GM19023 (cell line): ENCODE measurements around the gene FAM76A.
"Not testable (repeated sequence)": the region's sequence is repeated elsewhere in the genome, so short reads cannot be mapped to it uniquely, and the experiment has no call there.

Experiments
- ATAC-seq: cut with Tn5 transposase; IDR thresholded peaks from one replicate; pipeline ENCODE4 v1.9.1; 2021; ENCODE audit warnings: mild to moderate bottlenecking, moderate library complexity; ENCODE audit not compliant: unreplicated experiment

Gene FAM76A

DNA sequence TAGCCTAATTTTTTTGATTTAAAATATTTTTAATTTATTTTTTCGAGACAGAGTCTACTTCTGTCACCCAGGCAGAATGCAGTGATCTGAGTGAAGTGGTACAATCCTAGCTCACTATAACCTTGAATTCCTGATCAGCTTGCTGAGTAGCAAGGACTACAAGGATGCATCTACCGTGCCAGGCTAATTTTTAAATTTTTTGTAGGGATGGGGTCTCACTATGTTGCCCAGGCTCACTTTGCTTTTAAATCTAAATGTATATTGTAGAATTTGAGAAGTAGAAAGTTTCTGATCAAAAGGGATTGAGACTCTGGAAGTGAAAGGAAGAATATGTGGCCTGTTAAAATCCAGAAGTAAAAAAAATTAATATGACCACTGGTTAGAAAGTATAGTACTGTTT, 48.9 kb downstream of the FAM76A start:
- ATAC-seq, result no peak

DNA sequence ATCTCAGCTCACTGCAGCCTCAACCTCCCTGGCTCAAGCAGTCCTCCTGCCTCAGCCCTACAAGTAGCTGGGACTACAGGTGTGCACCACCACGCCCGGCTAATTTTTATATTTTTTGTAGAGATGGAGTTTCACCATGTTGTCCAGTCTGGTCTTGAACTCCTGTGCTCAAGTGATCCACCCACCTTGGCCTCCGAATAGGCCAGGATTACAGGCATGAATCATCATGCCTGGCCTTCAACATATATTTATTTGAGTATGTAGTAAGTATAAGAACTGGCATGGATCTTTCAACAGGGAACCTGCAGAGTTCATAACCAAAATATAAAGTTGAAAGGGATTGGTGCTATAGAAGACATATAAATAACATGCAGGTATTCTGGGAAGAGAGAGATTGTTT, 49.6 kb downstream of the FAM76A start:
- not testable (repeated sequence) for ATAC-seq

DNA sequence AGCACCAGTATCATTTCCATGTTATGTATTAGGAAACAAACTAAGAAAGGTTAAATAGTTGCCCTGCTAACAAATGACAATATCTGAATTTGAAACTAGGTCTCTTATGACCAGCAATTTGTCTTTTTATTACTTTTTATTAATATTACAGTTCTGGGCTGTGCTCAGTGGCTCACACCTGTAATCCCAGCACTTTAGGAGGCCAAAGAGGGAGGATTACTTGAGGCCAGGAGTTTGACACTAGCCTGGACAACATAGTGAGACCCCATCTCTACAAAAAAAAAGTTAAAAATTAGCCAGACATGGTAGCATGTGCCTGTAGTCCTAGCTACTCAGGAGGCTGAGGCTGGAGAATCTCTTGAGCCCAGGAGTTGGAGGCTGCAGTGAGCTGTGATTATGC, 50.5 kb downstream of the FAM76A start:
- not testable (repeated sequence) for ATAC-seq

DNA sequence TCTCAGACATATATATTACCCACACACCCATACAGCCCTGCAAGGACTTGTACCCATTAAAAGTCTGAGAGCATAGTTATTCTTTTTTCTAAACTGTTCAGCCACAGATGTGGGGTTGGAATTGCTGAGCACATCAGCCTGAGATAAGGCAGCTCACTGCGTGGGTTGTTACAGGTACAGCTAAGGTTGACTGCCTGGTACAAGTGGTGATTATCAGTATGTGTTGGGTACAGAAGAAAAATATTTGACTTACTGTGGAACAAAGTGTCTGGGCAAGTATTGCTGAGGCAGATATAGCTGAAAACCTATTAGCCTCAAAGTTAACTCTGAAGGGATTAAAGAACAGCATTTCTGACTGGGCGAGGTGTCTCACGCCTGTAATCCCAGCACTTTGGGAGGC, 52.3 kb downstream of the FAM76A start:
- no peak for ATAC-seq

DNA sequence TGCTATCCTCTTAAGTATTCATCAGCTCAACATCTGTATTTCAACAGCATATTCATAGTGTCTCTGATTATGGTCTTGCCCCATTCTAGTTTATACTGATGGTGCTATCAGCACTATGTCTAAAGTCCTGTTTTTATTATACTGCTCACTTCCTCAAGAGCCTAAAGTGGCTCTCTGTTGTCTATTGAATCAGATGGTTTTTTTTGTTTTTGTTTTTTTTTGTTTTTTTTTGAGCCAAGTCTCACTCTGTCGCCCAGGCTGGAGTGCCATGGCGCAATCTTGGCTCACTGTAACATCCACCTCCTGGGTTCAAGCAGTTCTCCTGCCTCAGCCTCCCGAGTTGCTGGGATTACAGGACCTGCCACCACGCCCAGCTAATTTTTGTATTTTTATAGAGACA, 53.4 kb downstream of the FAM76A start:
- ATAC-seq, result no peak

DNA sequence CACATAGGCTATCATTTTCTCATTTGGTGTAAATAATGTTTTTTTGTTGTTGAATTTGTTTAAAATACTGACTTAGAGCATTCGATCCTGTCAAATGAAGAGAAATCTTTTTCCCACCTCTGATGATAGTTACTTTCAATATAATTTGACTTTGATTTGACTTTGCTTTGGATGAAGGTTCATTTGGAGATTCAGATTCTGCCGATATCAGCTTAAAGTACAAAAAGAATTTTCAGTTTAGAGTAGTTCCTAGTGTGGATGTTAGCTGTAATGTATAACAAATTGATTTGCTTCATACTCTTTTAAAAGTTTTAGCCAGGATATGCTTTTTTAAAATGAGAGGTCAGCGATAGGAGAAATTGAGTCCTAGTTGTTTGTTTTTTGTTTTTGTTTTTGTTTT, 57.2 kb downstream of the FAM76A start:
- no peak for ATAC-seq

DNA sequence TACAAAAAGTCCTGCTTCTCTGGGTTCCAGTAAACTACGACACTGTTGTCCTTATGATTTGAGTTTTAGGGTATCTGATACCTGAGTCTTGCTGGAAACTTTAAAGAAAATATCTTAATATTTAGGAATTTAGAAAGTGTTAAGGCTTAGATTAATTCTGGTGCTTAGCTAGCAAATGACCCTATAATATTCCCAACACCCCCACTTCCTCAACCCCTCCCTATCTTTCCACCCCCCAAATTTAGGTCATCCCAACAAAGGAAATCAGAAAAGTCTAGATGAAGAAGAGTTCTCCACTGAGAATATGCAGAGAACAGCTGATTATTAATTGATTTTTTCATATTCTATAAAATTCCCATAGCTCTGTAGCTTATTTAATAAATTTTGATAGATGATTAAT, 58.9 kb downstream of the FAM76A start:
- ATAC-seq, result no peak

DNA sequence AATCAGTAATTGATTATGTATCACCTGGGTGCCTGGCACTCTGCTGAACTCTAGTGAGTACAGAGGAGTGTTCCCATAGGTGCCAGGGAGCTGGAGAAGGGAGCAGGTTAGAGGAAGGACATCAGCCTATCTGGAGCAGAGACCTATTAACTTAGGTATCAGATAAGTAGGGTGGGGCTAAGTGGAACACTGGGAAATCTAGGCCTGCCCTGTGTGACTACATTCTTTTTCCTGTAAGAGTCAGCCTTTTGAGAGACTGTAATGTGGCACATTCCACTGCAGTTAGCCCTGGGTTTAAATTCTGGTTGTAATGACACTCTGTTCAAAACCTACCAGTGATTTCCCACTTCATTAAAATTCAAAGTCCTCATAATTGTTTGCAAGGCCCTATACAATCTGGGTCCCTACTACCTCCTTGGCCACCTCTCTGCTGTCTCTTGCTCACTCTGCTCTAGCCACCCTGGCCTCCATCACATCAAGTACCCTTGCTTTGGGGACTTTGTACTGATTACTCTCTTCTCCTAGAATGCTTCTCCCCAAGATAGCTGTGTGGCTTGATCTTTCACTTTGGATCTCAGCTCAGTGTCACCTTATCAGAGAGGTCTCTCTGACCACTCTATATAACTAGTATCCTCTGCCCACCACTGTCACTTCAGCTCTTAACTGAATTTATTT, 60.2 kb downstream of the FAM76A start:
- ATAC-seq, result no peak

DNA sequence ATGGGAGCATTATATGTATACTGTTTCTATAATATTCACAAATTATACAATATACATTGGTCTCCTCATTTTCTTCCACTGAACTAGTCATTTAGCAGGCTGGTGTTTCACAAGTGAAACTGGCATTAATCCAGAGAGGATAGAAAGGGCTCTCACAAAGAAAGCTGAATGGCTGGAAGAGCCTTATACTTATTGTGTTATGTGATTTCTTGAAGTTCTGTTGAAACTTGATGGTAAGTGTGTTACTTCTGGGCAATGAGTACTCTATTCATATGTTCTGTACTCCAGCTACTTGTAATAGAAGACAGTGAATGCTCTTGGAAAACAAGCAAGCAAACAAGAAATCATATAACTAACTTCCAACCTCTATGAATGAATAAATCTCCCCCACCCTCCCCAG, 62.1 kb downstream of the FAM76A start:
- ATAC-seq, result no peak

DNA sequence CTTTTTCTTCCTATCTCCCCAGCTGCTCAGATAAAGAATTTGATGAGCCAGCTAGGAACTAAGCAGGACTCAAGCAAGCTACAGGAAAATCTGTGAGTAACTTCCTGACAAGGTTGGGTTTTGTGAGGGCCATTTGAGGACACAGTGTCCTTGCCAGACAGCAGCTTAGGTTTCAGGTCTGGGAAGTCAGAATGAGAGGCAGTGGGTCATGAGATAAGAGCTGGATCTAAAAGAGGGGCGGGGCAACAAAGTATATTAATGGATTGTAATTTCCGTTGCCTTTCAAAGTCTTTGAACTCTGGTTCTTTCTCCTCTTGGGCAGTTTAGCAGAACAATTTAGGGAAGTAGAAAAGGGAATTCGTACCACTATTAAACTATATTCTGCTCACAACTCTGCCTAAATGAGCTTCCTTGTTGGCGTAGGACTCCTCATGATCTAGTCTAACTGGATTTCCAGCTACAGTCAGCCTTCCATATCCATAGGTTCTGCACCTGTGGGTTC, 63.8 kb downstream of the FAM76A start:
- no peak for ATAC-seq

DNA sequence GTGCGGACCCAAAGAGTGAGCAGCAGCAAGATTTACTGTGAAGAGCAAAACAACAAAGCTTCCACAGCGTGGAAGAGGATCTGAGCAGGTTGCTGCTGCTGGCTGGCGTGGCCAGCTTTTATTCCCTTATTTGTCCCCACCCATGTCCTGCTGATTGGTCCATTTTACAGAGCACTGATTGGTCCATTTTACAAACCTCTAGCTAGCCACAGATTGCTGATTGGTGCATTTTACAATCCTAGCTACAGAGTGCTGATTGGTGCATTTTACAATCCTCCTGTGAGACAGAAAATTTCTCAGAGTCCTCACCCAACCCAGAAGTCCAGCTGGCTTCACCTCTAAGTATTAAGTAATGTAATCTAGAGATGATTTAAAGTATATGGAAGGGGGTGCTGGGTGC, 64.5 kb downstream of the FAM76A start:
- ATAC-seq, result not testable (repeated sequence)

DNA sequence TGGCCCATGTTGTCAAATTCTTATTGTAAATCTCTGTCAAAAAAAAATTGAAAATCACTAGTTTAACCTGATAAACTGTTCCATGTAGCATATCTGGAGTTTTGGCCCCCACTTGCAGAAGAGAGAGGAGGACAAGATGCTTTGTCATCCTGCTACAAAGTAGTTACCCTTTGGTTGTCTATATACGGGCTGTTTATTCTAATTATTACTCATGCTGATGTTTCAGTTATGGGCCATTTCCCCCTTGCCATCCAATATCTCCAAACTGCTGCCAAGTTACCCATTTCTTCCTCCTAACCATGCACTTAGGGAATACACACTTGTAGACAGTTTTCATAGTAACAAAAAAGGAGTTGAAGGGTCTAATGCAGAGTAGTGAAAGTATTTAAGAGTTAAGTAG, 69.8 kb downstream of the FAM76A start:
- ATAC-seq, result no peak

DNA sequence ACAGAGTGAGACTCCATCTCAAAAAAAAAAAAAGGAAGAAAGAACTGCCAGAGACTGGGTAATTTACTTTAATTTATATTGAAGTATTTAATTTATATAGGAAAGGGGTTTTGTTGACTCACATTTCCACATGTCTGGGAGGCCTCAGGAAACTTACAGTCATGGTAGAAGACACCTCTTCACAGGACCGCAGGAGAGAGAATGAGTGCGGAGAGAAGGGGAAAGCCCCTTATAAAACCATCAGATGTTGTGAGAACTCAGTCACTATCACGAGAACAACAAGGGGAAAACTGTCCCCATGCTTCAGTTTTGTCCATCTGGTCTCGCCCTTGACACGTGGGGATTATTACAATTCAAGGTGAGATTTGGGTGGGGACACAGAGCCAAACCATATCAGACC, 79.0 kb downstream of the FAM76A start:
- no peak for ATAC-seq

DNA sequence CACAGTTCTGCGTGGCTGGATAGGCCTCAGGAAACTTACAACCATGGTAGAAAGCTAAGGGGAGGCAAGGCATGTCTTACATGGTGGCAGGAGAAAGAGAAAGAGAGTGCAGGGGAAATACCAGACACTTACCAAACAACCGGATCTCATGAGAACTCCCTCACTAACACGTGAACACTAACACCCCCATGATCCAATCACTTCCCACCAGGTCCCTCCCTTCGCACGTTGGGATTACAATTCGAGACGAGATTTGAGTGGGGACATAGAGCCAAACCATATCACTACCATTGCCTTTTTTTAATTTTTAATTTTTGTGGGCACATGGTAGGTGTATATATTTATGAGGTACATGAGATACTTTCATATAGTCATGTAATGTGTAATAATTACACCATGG, 81.0 kb downstream of the FAM76A start:
- ATAC-seq, result no peak

DNA sequence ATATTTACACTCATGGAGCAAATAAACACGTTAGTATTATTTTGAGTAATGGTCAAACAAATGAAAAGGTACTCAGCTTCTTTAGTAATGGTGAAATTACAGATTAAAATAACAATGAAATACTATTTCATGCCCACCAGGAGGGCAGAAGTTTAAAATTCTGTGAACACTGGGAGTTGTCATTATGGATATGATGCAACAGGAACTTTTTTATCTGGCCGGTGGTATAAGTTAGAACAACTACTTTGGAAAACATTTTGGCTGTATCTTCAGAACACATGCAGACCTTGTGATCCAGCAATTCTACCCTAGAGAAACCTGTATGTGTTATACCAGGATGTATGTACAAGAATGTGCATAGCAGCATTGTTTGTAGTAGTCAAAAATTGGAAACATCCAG, 81.6 kb downstream of the FAM76A start:
- ATAC-seq, result no peak

DNA sequence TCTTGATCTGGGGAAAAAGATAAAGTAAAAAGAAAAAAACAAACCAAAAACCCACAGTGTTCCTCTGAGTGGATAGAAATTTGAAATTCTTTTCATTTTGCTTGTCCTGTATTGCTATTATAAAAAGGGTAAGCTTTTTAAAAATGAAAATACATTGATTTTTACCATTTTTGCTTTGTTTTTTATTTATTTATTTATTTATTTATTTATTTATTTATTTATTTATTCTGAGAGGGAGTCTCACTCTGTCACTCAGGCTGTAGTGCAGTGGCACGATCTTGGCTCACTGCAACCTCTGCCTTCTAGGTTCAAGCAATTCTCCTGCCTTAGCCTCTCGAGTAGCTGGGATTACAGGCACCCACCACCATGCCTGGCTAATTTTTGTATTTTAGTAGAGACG, 82.4 kb downstream of the FAM76A start:
- ATAC-seq, result not testable (repeated sequence)

DNA sequence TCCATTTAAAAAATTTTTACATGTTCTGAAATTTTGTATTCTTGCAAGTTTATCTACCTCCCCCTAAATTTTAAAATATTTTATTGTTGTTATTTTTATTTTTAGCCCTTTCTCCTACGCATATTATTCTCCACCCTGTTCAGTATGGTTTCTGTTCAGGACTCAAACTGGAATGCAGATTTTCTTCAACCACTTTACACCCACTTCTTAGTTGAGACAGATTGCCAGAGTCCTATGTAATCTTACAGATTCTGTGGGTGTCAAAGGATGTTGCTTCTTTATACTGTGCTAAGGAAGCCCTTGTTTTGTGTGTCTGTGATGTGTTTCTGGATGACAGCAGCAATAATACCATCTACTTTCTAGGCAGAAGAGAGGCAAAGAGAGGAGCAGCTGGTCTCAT, 84.1 kb downstream of the FAM76A start:
- no peak for ATAC-seq

DNA sequence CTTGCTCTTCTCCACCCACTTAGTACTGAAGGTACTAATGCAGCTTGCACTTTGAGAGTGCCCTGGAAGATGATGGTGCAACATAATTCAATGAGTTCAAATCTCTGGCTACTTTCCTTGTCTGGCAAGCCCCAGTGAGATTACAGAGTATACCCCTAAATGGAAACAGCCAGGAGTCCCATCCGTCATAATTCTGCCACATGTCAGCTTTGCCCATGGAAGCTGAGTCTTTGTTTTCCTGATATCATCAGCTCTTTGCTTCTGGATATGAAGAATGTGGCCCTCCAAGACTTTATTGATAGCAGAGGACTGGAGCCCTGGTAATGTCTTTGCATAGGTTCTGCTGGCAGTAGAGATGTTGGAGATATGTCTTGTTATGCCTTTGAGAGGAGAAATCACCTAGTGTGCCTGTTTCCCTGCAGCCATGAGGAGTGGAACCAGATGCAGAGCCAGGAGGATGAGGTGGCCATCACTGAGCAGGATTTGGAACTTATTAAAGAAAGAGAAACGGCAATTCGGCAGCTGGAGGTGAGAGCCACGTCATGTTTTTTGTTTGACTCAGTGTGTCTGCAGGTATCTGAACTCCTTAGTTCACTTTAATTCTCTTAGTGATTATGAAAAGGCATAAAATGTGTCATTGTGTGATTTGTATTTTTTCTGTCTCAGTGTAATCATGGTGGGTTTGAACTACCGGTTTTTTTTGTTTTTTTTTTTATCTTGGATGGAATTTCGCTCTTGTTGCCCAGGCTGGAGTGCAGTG, 86.2 kb downstream of the FAM76A start:
- ATAC-seq, result no peak
